ENCODE data around the gene EMC9. TPM values are rescaled to one million over a fixed set of nuclear protein-coding genes. Genes with fewer than 3 reads are reported as not detected.

EMC9 gene
- total and polyA plus RNA-seq, 7 donors, result 17.2 to 67.5 (median 35.1) TPM

- Histone ChIP-seq H3K4me3 (peak overlapping the region; percentile 97), H3K27ac (peak overlapping the region; percentile 86), H3K9me3 (no peaks in the 10 kb centered on the region), H3K4me1 (peaks cover 42% of the 10 kb centered on the region), H3K36me3 (ENCODE audit: insufficient read depth in 1 of 2, low read depth in 1 of 2) (peaks cover 0 to 41% of the 10 kb centered on the region in 2 donors), H3K27me3 (ENCODE audit: insufficient read depth in 3 of 3, low read length in 2 of 3) (no peaks in the 10 kb centered on the region)
- no peak for TF ChIP-seq CTCF (IDR thresholded peaks at IDR 0.05)
- ATAC-seq (no peak), DNase-seq (no peak)
- WGBS, 3 donors, result 12 to 14% (median 13%) methylated on average over 9 of the region's 9 CpGs
- intact Hi-C loops (cut with DNase I), result loop anchor here (5.0 kb wide), 1 partner anchor 34 kb away; the partner anchor contains the start of genes DCAF11 (in 2 of the 2) and NRL (in 2 of the 2)
These were observed 4.5 kb upstream of the EMC9 start for GRCh38 chr14:24145690-24146452.

- H3K9me3 ChIP-seq, result no peaks in the 10 kb centered on the region
- peak overlapping the region; percentile 86 for H3K27ac ChIP-seq
- intact Hi-C loops (cut with DNase I), result loop anchor here (5.0 kb wide), 1 partner anchor 33 kb away; the partner anchor contains the start of genes DCAF11 (in 2 of the 2) and NRL (in 2 of the 2)
- TF ChIP-seq CTCF (IDR thresholded peaks at IDR 0.05), result no peak
- WGBS, 3 donors, result 89 to 98% (median 94%) methylated on average over 2 of the region's 2 CpGs
- H3K4me3 ChIP-seq, result peak overlapping the region; percentile 97
- peaks cover 0 to 34% of the 10 kb centered on the region in 2 donors for H3K36me3 ChIP-seq (ENCODE audit: insufficient read depth in 1 of 2, low read depth in 1 of 2)
- ATAC-seq (no peak), DNase-seq (no peak)
- H3K4me1 ChIP-seq, result peaks cover 42% of the 10 kb centered on the region
- no peaks in the 10 kb centered on the region for H3K27me3 ChIP-seq (ENCODE audit: insufficient read depth in 3 of 3, low read length in 2 of 3)
These were observed 3.8 kb upstream of the EMC9 start for GRCh38 chr14:24145219-24145618.

- no peak for DNase-seq
- H3K27me3 ChIP-seq (ENCODE audit: insufficient read depth in 3 of 3, low read length in 2 of 3), result no peaks in the 10 kb centered on the region
- peaks cover 0 to 27% of the 10 kb centered on the region in 2 donors for H3K36me3 ChIP-seq (ENCODE audit: insufficient read depth in 1 of 2, low read depth in 1 of 2)
- peaks cover 49% of the 10 kb centered on the region for H3K4me1 ChIP-seq
- no peak for ATAC-seq
- no peak overlapping the region for H3K4me3 ChIP-seq
- intact Hi-C loops (cut with DNase I), result no loop called here
- 87 to 97% (median 92%) methylated on average over 1 of the region's 1 CpG for WGBS, 3 donors
- H3K9me3 ChIP-seq, result no peaks in the 10 kb centered on the region
- H3K27ac ChIP-seq, result no peak overlapping the region
- TF ChIP-seq CTCF (IDR thresholded peaks at IDR 0.05), result no peak
These were observed 3.1 kb upstream of the EMC9 start for GRCh38 chr14:24144451-24144850.

GRCh38 chr14:24143511-24143910 lies 2.1 kb upstream of the EMC9 start:
- Histone ChIP-seq H3K9me3 (no peaks in the 10 kb centered on the region), H3K4me3 (no peak overlapping the region), H3K27ac (peak overlapping the region; percentile 46), H3K4me1 (peaks cover 56% of the 10 kb centered on the region), H3K36me3 (ENCODE audit: insufficient read depth in 1 of 2, low read depth in 1 of 2) (peaks cover 0 to 27% of the 10 kb centered on the region in 2 donors), H3K27me3 (ENCODE audit: insufficient read depth in 3 of 3, low read length in 2 of 3) (no peaks in the 10 kb centered on the region)
- DNase-seq (no peak), ATAC-seq (no peak)
- intact Hi-C loops (cut with DNase I), result no loop called here
- WGBS, 3 donors, result 39 to 72% (median 48%) methylated on average over 2 of the region's 2 CpGs
- no peak for TF ChIP-seq CTCF (IDR thresholded peaks at IDR 0.05)

All from psoas muscle (tissue), 8 donors.